Measurements from ENCODE around the gene LARGE1.

The LARGE1 gene

DNA sequence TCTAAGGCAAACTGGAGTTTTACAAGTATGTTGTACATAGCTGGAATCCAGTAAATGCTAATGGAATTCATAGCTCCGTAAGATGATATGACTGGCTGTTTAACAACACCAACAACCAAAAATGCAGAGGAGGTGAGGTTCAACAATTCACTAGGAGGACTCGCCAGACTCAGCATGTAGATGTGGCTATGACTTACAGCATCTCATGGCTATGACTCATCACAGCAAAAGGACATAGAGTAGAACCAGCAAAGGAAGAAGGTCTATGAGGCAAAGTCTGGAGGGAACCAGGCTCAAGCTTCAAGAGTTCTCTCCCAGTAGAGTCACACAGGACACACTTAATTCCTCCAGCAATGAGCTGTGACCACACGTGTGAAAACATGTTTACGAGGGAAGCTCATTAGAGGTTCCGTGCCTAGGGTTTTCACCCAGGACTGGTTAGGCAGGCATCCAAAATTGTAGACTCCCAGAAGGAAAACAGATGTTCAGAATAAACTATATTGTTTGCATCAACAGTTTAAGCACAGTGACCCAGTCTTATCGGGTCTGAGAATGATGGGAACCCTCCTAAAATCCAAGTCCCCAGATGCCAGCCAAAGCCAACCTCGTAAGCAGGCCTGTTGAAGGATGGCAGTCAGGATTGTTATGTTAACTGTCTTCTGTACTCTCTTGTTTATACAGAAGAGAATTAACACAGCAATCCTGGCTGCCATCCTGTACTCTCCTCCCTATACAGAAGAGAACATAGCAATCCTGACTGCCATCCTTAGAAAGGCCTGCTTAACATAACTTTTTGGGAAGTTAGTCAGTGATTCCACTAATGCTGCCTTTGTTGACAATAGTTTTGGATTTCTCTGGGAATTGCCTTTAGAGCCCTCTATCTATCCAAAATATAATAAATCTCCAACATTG is 116.6 kb downstream of the LARGE1 start:
- no peak for ATAC-seq (ENCODE audit: insufficient read depth, low read depth)
- no peak overlapping the region for H3K4me3 ChIP-seq (ENCODE audit: low read depth in 1 of 2, low read length in 2 of 2)
- DNase-seq, result no peak
- H3K9ac ChIP-seq (ENCODE audit: low read depth, low read length), result no peak overlapping the region
- no peak overlapping the region for H3K27ac ChIP-seq (ENCODE audit: low read length)
- H4K20me1 ChIP-seq (ENCODE audit: insufficient read depth, low read length), result no peaks in the 10 kb centered on the region
- no peak overlapping the region for H2AFZ ChIP-seq (ENCODE audit: low read depth, low read length)
- H3K9me3 ChIP-seq (ENCODE audit: insufficient read depth, low read length, severe bottlenecking), result no peaks in the 10 kb centered on the region
- TF ChIP-seq, protein P1, sequence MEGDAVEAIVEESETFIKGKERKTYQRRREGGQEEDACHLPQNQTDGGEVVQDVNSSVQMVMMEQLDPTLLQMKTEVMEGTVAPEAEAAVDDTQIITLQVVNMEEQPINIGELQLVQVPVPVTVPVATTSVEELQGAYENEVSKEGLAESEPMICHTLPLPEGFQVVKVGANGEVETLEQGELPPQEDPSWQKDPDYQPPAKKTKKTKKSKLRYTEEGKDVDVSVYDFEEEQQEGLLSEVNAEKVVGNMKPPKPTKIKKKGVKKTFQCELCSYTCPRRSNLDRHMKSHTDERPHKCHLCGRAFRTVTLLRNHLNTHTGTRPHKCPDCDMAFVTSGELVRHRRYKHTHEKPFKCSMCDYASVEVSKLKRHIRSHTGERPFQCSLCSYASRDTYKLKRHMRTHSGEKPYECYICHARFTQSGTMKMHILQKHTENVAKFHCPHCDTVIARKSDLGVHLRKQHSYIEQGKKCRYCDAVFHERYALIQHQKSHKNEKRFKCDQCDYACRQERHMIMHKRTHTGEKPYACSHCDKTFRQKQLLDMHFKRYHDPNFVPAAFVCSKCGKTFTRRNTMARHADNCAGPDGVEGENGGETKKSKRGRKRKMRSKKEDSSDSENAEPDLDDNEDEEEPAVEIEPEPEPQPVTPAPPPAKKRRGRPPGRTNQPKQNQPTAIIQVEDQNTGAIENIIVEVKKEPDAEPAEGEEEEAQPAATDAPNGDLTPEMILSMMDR (IDR thresholded peaks at IDR 0.05; ENCODE audit: borderline replicate concordance, extremely low read depth, low read length, poor library complexity, severe bottlenecking), result no peak
- TF ChIP-seq EZH2 (IDR thresholded peaks at IDR 0.05; ENCODE audit: borderline replicate concordance, low read depth, low read length, severe bottlenecking), result no peak
- H3K27me3 ChIP-seq (ENCODE audit: insufficient read depth, low read length, poor library complexity), result no peaks in the 10 kb centered on the region
- no peaks in the 10 kb centered on the region for H3K4me1 ChIP-seq (ENCODE audit: insufficient read depth, low read length)
- H3K79me2 ChIP-seq (ENCODE audit: insufficient read depth, low read length), result no peaks in the 10 kb centered on the region
- H3K4me2 ChIP-seq (ENCODE audit: insufficient read depth, low read length), result no peak overlapping the region
- H3K36me3 ChIP-seq (ENCODE audit: insufficient read depth, low read length), result no peaks in the 10 kb centered on the region

DNA sequence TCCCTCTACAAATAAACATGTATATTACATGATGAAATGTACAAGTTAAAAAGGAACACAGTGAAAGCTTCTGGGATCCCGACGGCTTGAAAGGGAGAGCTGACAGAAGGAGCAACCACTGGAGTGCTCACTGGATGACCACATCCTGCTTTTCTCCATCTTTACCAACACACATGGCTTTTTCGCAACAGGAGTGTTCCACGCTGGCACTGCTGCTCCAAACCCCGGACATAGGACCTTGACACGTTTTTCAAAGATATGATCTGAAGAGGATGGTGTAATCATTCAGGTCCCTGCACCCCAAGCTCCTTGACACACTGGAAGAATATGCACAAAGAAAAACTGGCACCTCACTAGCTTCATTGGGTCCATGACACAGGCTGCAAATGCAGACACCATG is 121.9 kb downstream of the LARGE1 start:
- Histone ChIP-seq H4K20me1 (ENCODE audit: insufficient read depth, low read length) (no peaks in the 10 kb centered on the region), H3K79me2 (ENCODE audit: insufficient read depth, low read length) (no peaks in the 10 kb centered on the region), H3K4me3 (ENCODE audit: low read depth in 1 of 2, low read length in 2 of 2) (no peak overlapping the region), H3K9ac (ENCODE audit: low read depth, low read length) (no peak overlapping the region), H3K36me3 (ENCODE audit: insufficient read depth, low read length) (no peaks in the 10 kb centered on the region), H3K4me2 (ENCODE audit: insufficient read depth, low read length) (no peak overlapping the region), H3K27me3 (ENCODE audit: insufficient read depth, low read length, poor library complexity) (no peaks in the 10 kb centered on the region), H2AFZ (ENCODE audit: low read depth, low read length) (no peak overlapping the region), H3K4me1 (ENCODE audit: insufficient read depth, low read length) (no peaks in the 10 kb centered on the region), H3K9me3 (ENCODE audit: insufficient read depth, low read length, severe bottlenecking) (no peaks in the 10 kb centered on the region), H3K27ac (ENCODE audit: low read length) (no peak overlapping the region)
- ATAC-seq (ENCODE audit: insufficient read depth, low read depth), result no peak
- no peak for DNase-seq
- no peak for TF ChIP-seq EZH2 (IDR thresholded peaks at IDR 0.05; ENCODE audit: borderline replicate concordance, low read depth, low read length, severe bottlenecking)
- TF ChIP-seq, protein P1 (IDR thresholded peaks at IDR 0.05; ENCODE audit: borderline replicate concordance, extremely low read depth, low read length, poor library complexity, severe bottlenecking), result no peak

DNA sequence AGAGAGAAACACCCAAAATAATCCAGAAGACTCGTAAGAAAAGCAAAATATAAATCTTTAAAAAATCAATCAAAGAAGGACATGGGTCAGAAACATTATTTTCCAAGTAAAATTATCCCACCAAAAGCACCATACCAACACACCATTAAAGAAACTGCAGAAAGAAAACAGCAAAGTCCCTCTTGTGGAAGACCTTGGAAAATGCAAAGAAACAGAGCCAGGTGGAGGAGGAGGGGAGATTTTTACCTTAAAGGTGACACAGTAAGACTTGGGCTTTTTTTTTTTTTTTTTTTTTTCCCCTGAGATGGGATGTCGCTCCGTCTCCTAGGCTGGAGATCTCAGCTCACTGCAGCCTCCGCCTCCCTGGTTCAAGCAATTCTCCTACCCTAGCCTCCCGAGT is 123.8 kb downstream of the LARGE1 start:
- Histone ChIP-seq H3K4me3 (ENCODE audit: low read depth in 1 of 2, low read length in 2 of 2) (no peak overlapping the region), H3K27ac (ENCODE audit: low read length) (no peak overlapping the region), H3K4me1 (ENCODE audit: insufficient read depth, low read length) (no peaks in the 10 kb centered on the region), H3K27me3 (ENCODE audit: insufficient read depth, low read length, poor library complexity) (no peaks in the 10 kb centered on the region), H3K9ac (ENCODE audit: low read depth, low read length) (no peak overlapping the region), H4K20me1 (ENCODE audit: insufficient read depth, low read length) (no peaks in the 10 kb centered on the region), H3K36me3 (ENCODE audit: insufficient read depth, low read length) (no peaks in the 10 kb centered on the region), H3K79me2 (ENCODE audit: insufficient read depth, low read length) (no peaks in the 10 kb centered on the region), H2AFZ (ENCODE audit: low read depth, low read length) (no peak overlapping the region), H3K4me2 (ENCODE audit: insufficient read depth, low read length) (no peak overlapping the region), H3K9me3 (ENCODE audit: insufficient read depth, low read length, severe bottlenecking) (no peaks in the 10 kb centered on the region)
- no peak for ATAC-seq (ENCODE audit: insufficient read depth, low read depth)
- TF ChIP-seq EZH2 (IDR thresholded peaks at IDR 0.05; ENCODE audit: borderline replicate concordance, low read depth, low read length, severe bottlenecking), result no peak
- TF ChIP-seq, protein P1 (IDR thresholded peaks at IDR 0.05; ENCODE audit: borderline replicate concordance, extremely low read depth, low read length, poor library complexity, severe bottlenecking), result no peak
- no peak for DNase-seq

Data from DND-41 (cell line).